Neuronal stem cell (in vitro differentiated cells): Measurements from ENCODE around the gene THRSP.

Experiments used
- DNase-seq: peaks from one replicate; pipeline ENCODE4 v3.0.0-alpha.2; 2013; ENCODE audit warnings: low spot score
- H2AFZ ChIP-seq: one replicate; pipeline ENCODE4 v1.6.1; 2013; ENCODE audit warnings: mild to moderate bottlenecking, low read length, inconsistent platforms
- H2AK5ac ChIP-seq: 2 replicates; pipeline ENCODE4 v1.6.1; 2013; ENCODE audit warnings: low read depth, mild to moderate bottlenecking, inconsistent platforms, low read length, moderate library complexity, mixed read lengths
- H2BK120ac ChIP-seq: 2 replicates; pipeline ENCODE4 v1.6.1; 2013; ENCODE audit warnings: low read depth, mild to moderate bottlenecking, inconsistent platforms, low read length, moderate library complexity, mixed read lengths
- H2BK12ac ChIP-seq: one replicate; pipeline ENCODE4 v1.6.1; 2013; ENCODE audit warnings: low read length, inconsistent platforms
- H2BK15ac ChIP-seq: 2 replicates; pipeline ENCODE4 v1.6.1; 2013; ENCODE audit warnings: mild to moderate bottlenecking, low read length, inconsistent platforms, mixed read lengths
- H2BK5ac ChIP-seq: one replicate; pipeline ENCODE4 v1.6.1; 2013; ENCODE audit warnings: inconsistent platforms, mild to moderate bottlenecking, low read length, moderate library complexity
- H3K14ac ChIP-seq: one replicate; pipeline ENCODE4 v1.6.1; 2013; ENCODE audit warnings: low read length, inconsistent platforms
- H3K18ac ChIP-seq: 2 replicates; pipeline ENCODE4 v1.6.1; 2013; ENCODE audit warnings: low read length, inconsistent platforms
- H3K23ac ChIP-seq: 2 replicates; pipeline ENCODE4 v1.6.1; 2013; ENCODE audit warnings: low read depth, mild to moderate bottlenecking, mixed read lengths, low read length, inconsistent platforms; ENCODE audit not compliant: poor library complexity
- H3K27ac ChIP-seq: replicated peaks from 3 replicates; pipeline ENCODE4 v1.5.1; 2013; ENCODE audit warnings: low read length, inconsistent platforms
- H3K27me3 ChIP-seq, 3 experiments: 2 replicates each; pipeline ENCODE4 v1.6.1; 2013; ENCODE audit warnings: low read length in 3 of 3, mild to moderate bottlenecking in 2 of 3, inconsistent platforms in 1 of 3, low read depth in 1 of 3, mixed read lengths in 1 of 3, moderate library complexity in 1 of 3; ENCODE audit not compliant: control insufficient read depth in 3 of 3, insufficient read depth in 3 of 3
- H3K36me3 ChIP-seq, 2 donors: replicated peaks in 1 of 2; 2 replicates each; pipeline ENCODE4 v1.6.1; 2013; ENCODE audit warnings: low read length in 2 of 2; ENCODE audit not compliant: control insufficient read depth in 2 of 2, insufficient read depth in 2 of 2
- H3K4ac ChIP-seq: 2 replicates; pipeline ENCODE4 v1.6.1; 2013; ENCODE audit warnings: inconsistent platforms, mild to moderate bottlenecking, low read length, moderate library complexity
- H3K4me1 ChIP-seq, 2 donors: 1 replicate in 1 of 2; 2 replicates in 1 of 2; pipeline ENCODE4 v1.6.1; 2013; ENCODE audit warnings: low read length in 2 of 2, low read depth in 1 of 2; ENCODE audit not compliant: control insufficient read depth in 2 of 2, insufficient read depth in 1 of 2
- H3K4me2 ChIP-seq: one replicate; pipeline ENCODE4 v1.6.1; 2013; ENCODE audit warnings: mild to moderate bottlenecking, low read length, inconsistent platforms; ENCODE audit not compliant: insufficient read depth, poor library complexity, severe bottlenecking
- H3K4me3 ChIP-seq, 2 donors: 2 replicates each; pipeline ENCODE4 v1.5.1; 2013; ENCODE audit warnings: low read length in 2 of 2, mild to moderate bottlenecking in 2 of 2, inconsistent platforms in 1 of 2, moderate library complexity in 1 of 2
- H3K79me1 ChIP-seq: one replicate; pipeline ENCODE4 v1.6.1; 2013; ENCODE audit warnings: low read depth, mild to moderate bottlenecking, inconsistent platforms, low read length, moderate library complexity
- H3K9ac ChIP-seq: one replicate; pipeline ENCODE4 v1.6.1; 2013; ENCODE audit warnings: mild to moderate bottlenecking, low read depth, low read length, inconsistent platforms; ENCODE audit not compliant: poor library complexity
- H3K9me3 ChIP-seq, 2 donors: replicated peaks in 1 of 2; 2 replicates each; pipeline versions ENCODE3 to v1.6.1; 2013; ENCODE audit warnings: low read length in 2 of 2, mild to moderate bottlenecking in 2 of 2, inconsistent platforms in 1 of 2, low read depth in 1 of 2, mixed read lengths in 1 of 2, moderate library complexity in 1 of 2; ENCODE audit not compliant: control insufficient read depth in 2 of 2, insufficient read depth in 1 of 2
- H4K8ac ChIP-seq: one replicate; pipeline ENCODE4 v1.6.1; 2013; ENCODE audit warnings: low read depth, mild to moderate bottlenecking, inconsistent platforms, low read length, moderate library complexity
- H4K91ac ChIP-seq: one replicate; pipeline ENCODE4 v1.6.1; 2013; ENCODE audit warnings: low read length, low read depth, mild to moderate bottlenecking, inconsistent platforms; ENCODE audit not compliant: poor library complexity
- WGBS, 2 donors: extraction: QIAGEN DNeasy Blood & Tissue Kit; methylation state at CpG; one replicate each; pipeline ENCODE4 v1.1.7; 2013; ENCODE audit warnings: missing lambda C conversion rate in 2 of 2, mixed read lengths in 1 of 2; ENCODE audit not compliant: insufficient read length in 2 of 2, insufficient replicate concordance in 1 of 2; ENCODE audit errors: extremely low coverage in 2 of 2; 5-methylcytosine and 5-hydroxymethylcytosine counted together

THRSP gene

GRCh38 chr11:78080084-78080817 is 16.6 kb downstream of the THRSP start:
- Histone ChIP-seq H3K4ac (no peak overlapping the region), H4K8ac (no peak overlapping the region), H4K91ac (no peak overlapping the region), H3K4me1 (peaks cover 3 to 11% of the 10 kb centered on the region in 2 donors), H3K9ac (no peak overlapping the region), H3K4me3 (peak overlapping the region; percentile 91 to 93), H2BK15ac (no peak overlapping the region), H2AK5ac (no peak overlapping the region), H2BK12ac (no peak overlapping the region), H3K9me3 (no peaks in the 10 kb centered on the region), H3K14ac (no peak overlapping the region), H3K23ac (no peak overlapping the region), H3K18ac (peak overlapping the region; percentile 94), H2BK5ac (no peak overlapping the region), H3K79me1 (peaks cover 3% of the 10 kb centered on the region), H3K36me3 (peaks cover 2 to 27% of the 10 kb centered on the region in 2 donors), H2AFZ (peak overlapping the region; percentile 93), H2BK120ac (no peak overlapping the region), H3K4me2 (peak overlapping the region; percentile 72), H3K27ac (no peak overlapping the region), H3K27me3 (no peaks in the 10 kb centered on the region)
- DNase-seq, result no peak
- no CpG with 5 or more reads among the region's 23 CpGs for WGBS, 2 donors

GRCh38 chr11:78080818-78081495 is 17.3 kb downstream of the THRSP start:
- H2AK5ac ChIP-seq, result no peak overlapping the region
- H3K23ac ChIP-seq, result no peak overlapping the region
- no peak for DNase-seq
- no peak overlapping the region for H4K8ac ChIP-seq
- no peak overlapping the region for H4K91ac ChIP-seq
- no peaks in the 10 kb centered on the region for H3K9me3 ChIP-seq
- no peaks in the 10 kb centered on the region for H3K27me3 ChIP-seq
- no peak overlapping the region for H3K9ac ChIP-seq
- no peak overlapping the region for H2AFZ ChIP-seq
- H3K4me1 ChIP-seq, result peaks cover 3 to 11% of the 10 kb centered on the region in 2 donors
- H2BK5ac ChIP-seq, result no peak overlapping the region
- peaks cover 3% of the 10 kb centered on the region for H3K79me1 ChIP-seq
- H3K14ac ChIP-seq, result no peak overlapping the region
- H2BK12ac ChIP-seq, result no peak overlapping the region
- H2BK15ac ChIP-seq, result no peak overlapping the region
- H3K4me3 ChIP-seq, result no peak overlapping the region
- H3K4me2 ChIP-seq, result no peak overlapping the region
- WGBS, 2 donors, result no CpG with 5 or more reads among the region's 11 CpGs
- no peak overlapping the region for H3K27ac ChIP-seq
- H2BK120ac ChIP-seq, result no peak overlapping the region
- H3K36me3 ChIP-seq, result peaks cover 2 to 21% of the 10 kb centered on the region in 2 donors
- no peak overlapping the region for H3K18ac ChIP-seq
- no peak overlapping the region for H3K4ac ChIP-seq

- Histone ChIP-seq H3K4me1 (peaks cover 3 to 11% of the 10 kb centered on the region in 2 donors), H3K4ac (no peak overlapping the region), H3K18ac (no peak overlapping the region), H3K4me3 (no peak overlapping the region), H3K79me1 (peaks cover 3% of the 10 kb centered on the region), H4K8ac (no peak overlapping the region), H2AFZ (no peak overlapping the region), H2BK15ac (no peak overlapping the region), H2BK5ac (no peak overlapping the region), H3K36me3 (peaks cover 2 to 17% of the 10 kb centered on the region in 2 donors), H3K4me2 (no peak overlapping the region), H3K23ac (no peak overlapping the region), H4K91ac (no peak overlapping the region), H3K27ac (no peak overlapping the region), H2BK12ac (no peak overlapping the region), H2AK5ac (no peak overlapping the region), H3K27me3 (no peaks in the 10 kb centered on the region), H2BK120ac (no peak overlapping the region), H3K9ac (no peak overlapping the region), H3K9me3 (no peaks in the 10 kb centered on the region), H3K14ac (no peak overlapping the region)
- WGBS, 2 donors, result no CpG with 5 or more reads among the region's 6 CpGs
- no peak for DNase-seq
Observed at GRCh38 chr11:78081583-78081982, 17.9 kb downstream of the THRSP start.

- no peak overlapping the region for H2AFZ ChIP-seq
- H3K36me3 ChIP-seq, result peaks cover 0 to 12% of the 10 kb centered on the region in 2 donors
- no CpG with 5 or more reads among the region's 8 CpGs for WGBS, 2 donors
- H4K91ac ChIP-seq, result no peak overlapping the region
- no peak overlapping the region for H3K27ac ChIP-seq
- no peak overlapping the region for H3K23ac ChIP-seq
- peaks cover 3% of the 10 kb centered on the region for H3K79me1 ChIP-seq
- H3K9ac ChIP-seq, result no peak overlapping the region
- H3K27me3 ChIP-seq, result no peaks in the 10 kb centered on the region
- no peak overlapping the region for H2BK5ac ChIP-seq
- no peak overlapping the region for H3K4ac ChIP-seq
- no peaks in the 10 kb centered on the region for H3K9me3 ChIP-seq
- no peak for DNase-seq
- no peak overlapping the region for H3K4me3 ChIP-seq
- H3K4me2 ChIP-seq, result no peak overlapping the region
- no peak overlapping the region for H2AK5ac ChIP-seq
- no peak overlapping the region for H2BK120ac ChIP-seq
- H3K14ac ChIP-seq, result no peak overlapping the region
- no peak overlapping the region for H3K18ac ChIP-seq
- H2BK12ac ChIP-seq, result no peak overlapping the region
- peaks cover 3 to 11% of the 10 kb centered on the region in 2 donors for H3K4me1 ChIP-seq
- no peak overlapping the region for H4K8ac ChIP-seq
- H2BK15ac ChIP-seq, result no peak overlapping the region
Observed at GRCh38 chr11:78082146-78082545, 18.5 kb downstream of the THRSP start.
